H9 (cell line): ENCODE data around the gene OR8B3. TPM values are rescaled to one million over a fixed set of nuclear protein-coding genes. Genes with fewer than 3 reads are reported as not detected.

ENCODE experiments used
- DNase-seq: peaks from one replicate; pipeline ENCODE4 v3.0.0-alpha.2; 2017
- H2AFZ ChIP-seq: one replicate; pipeline ENCODE4 v1.6.1; 2013; ENCODE audit warnings: mild to moderate bottlenecking, low read length, control low read depth, moderate library complexity
- H2AK5ac ChIP-seq: 2 replicates; pipeline ENCODE4 v1.6.1; 2013; ENCODE audit warnings: low read length, control low read depth, mixed read lengths; ENCODE audit not compliant: insufficient read length
- H2BK120ac ChIP-seq: one replicate; pipeline ENCODE4 v1.6.1; 2013; ENCODE audit warnings: low read depth, mild to moderate bottlenecking, low read length, control low read depth, inconsistent platforms; ENCODE audit not compliant: poor library complexity, severe bottlenecking
- H2BK12ac ChIP-seq: 2 replicates; pipeline ENCODE4 v1.6.1; 2013; ENCODE audit warnings: low read length, control low read depth, mixed read lengths, low read depth; ENCODE audit not compliant: insufficient read length
- H2BK15ac ChIP-seq: 2 replicates; pipeline ENCODE4 v1.6.1; 2013; ENCODE audit warnings: low read depth, low read length, control low read depth
- H2BK20ac ChIP-seq: one replicate; pipeline ENCODE4 v1.6.1; 2013; ENCODE audit warnings: low read depth, mild to moderate bottlenecking, low read length, control low read depth, inconsistent platforms; ENCODE audit not compliant: poor library complexity, severe bottlenecking
- H2BK5ac ChIP-seq: 2 replicates; pipeline ENCODE4 v1.6.1; 2013; ENCODE audit warnings: low read length, control low read depth, mixed read lengths; ENCODE audit not compliant: insufficient read length
- H3K14ac ChIP-seq: 2 replicates; pipeline ENCODE4 v1.6.1; 2013; ENCODE audit warnings: low read length, control low read depth; ENCODE audit not compliant: insufficient read depth
- H3K18ac ChIP-seq: 2 replicates; pipeline ENCODE4 v1.6.1; 2013; ENCODE audit warnings: low read depth, mild to moderate bottlenecking, mixed read lengths, low read length, control low read depth; ENCODE audit not compliant: insufficient read length
- H3K23ac ChIP-seq: 2 replicates; pipeline ENCODE4 v1.6.1; 2013; ENCODE audit warnings: low read length, control low read depth, mixed read lengths, low read depth; ENCODE audit not compliant: insufficient read length
- H3K23me2 ChIP-seq: 2 replicates; pipeline ENCODE4 v1.6.1; 2013; ENCODE audit warnings: low read depth, mild to moderate bottlenecking, mixed read lengths, low read length, control low read depth; ENCODE audit not compliant: insufficient read length, poor library complexity, severe bottlenecking
- H3K27ac ChIP-seq: 2 replicates; pipeline ENCODE4 v1.5.1; 2013; ENCODE audit warnings: low read length, control low read depth, mixed read lengths, low read depth; ENCODE audit not compliant: insufficient read length
- H3K27me3 ChIP-seq: 2 replicates; pipeline ENCODE4 v1.6.1; 2013; ENCODE audit warnings: low read length, control low read depth, inconsistent platforms; ENCODE audit not compliant: insufficient read depth
- H3K4ac ChIP-seq: 2 replicates; pipeline ENCODE4 v1.6.1; 2013; ENCODE audit warnings: low read depth, mild to moderate bottlenecking, control low read depth, inconsistent platforms, low read length, moderate library complexity
- H3K4me1 ChIP-seq: 2 replicates; pipeline ENCODE4 v1.6.1; 2013; ENCODE audit warnings: low read length, control low read depth, inconsistent platforms; ENCODE audit not compliant: insufficient read depth
- H3K4me2 ChIP-seq: 2 replicates; pipeline ENCODE4 v1.6.1; 2013; ENCODE audit warnings: low read length, control low read depth, mixed read lengths; ENCODE audit not compliant: insufficient read length, insufficient read depth
- H3K56ac ChIP-seq: 2 replicates; pipeline ENCODE4 v1.6.1; 2013; ENCODE audit warnings: low read depth, mild to moderate bottlenecking, mixed read lengths, low read length, control low read depth; ENCODE audit not compliant: insufficient read length
- H3K79me1 ChIP-seq: 2 replicates; pipeline ENCODE4 v1.6.1; 2013; ENCODE audit warnings: low read depth, mild to moderate bottlenecking, moderate library complexity, low read length, control low read depth, inconsistent platforms; ENCODE audit not compliant: insufficient read depth, poor library complexity, severe bottlenecking
- H3K79me2 ChIP-seq: 2 replicates; pipeline ENCODE4 v1.6.1; 2013; ENCODE audit warnings: low read length, control low read depth, inconsistent platforms; ENCODE audit not compliant: insufficient read depth
- H3K9ac ChIP-seq: 2 replicates; pipeline ENCODE4 v1.6.1; 2013; ENCODE audit warnings: low read length, control low read depth, mixed read lengths; ENCODE audit not compliant: insufficient read length; ENCODE audit errors: extremely low read depth
- H3K9me3 ChIP-seq: one replicate; pipeline ENCODE4 v1.6.1; 2013; ENCODE audit warnings: low read depth, low read length, inconsistent platforms; ENCODE audit not compliant: control insufficient read depth
- H3T11ph ChIP-seq: one replicate; pipeline ENCODE4 v1.6.1; 2013; ENCODE audit warnings: mild to moderate bottlenecking, low read length, control low read depth, inconsistent platforms
- H4K20me1 ChIP-seq: one replicate; pipeline ENCODE4 v1.6.1; 2013; ENCODE audit not compliant: control insufficient read depth, insufficient read length, insufficient read depth
- H4K5ac ChIP-seq: 2 replicates; pipeline ENCODE4 v1.6.1; 2013; ENCODE audit warnings: low read depth, mild to moderate bottlenecking, mixed read lengths, low read length, control low read depth; ENCODE audit not compliant: insufficient read length
- H4K8ac ChIP-seq: replicated peaks from 2 replicates; pipeline ENCODE4 v1.6.1; 2013; ENCODE audit warnings: low read length, control low read depth, mixed read lengths, low read depth; ENCODE audit not compliant: insufficient read length
- H4K91ac ChIP-seq: 2 replicates; pipeline ENCODE4 v1.6.1; 2013; ENCODE audit warnings: low read depth, mild to moderate bottlenecking, moderate library complexity, mixed read lengths, low read length, control low read depth; ENCODE audit not compliant: insufficient read length
- H3K27ac Mint-ChIP-seq, 3 experiments: 2 replicates in 2 of 3; 3 replicates in 1 of 3; pipeline ENCODE4 v1.8.0; 2020 to 2021; ENCODE audit warnings: mixed read lengths in 3 of 3, mild to moderate bottlenecking in 1 of 3, moderate library complexity in 1 of 3
- H3K27me3 Mint-ChIP-seq: 2 replicates; pipeline ENCODE4 v1.8.0; 2021; ENCODE audit warnings: low read depth, mild to moderate bottlenecking, moderate library complexity, mixed read lengths
- H3K36me3 Mint-ChIP-seq, 3 experiments: 2 replicates in 2 of 3; 3 replicates in 1 of 3; pipeline ENCODE4 v1.8.0; 2020 to 2021; ENCODE audit warnings: low read depth in 3 of 3, mixed read lengths in 3 of 3; ENCODE audit not compliant: insufficient read depth in 1 of 3
- H3K4me1 Mint-ChIP-seq, 2 experiments: 2 replicates each; pipeline ENCODE4 v1.8.0; 2020; ENCODE audit warnings: mixed read lengths in 2 of 2
- H3K4me3 Mint-ChIP-seq, 2 experiments: 2 replicates in 1 of 2; 3 replicates in 1 of 2; pipeline ENCODE4 v1.8.0; 2020 to 2021; ENCODE audit warnings: mild to moderate bottlenecking in 2 of 2, mixed read lengths in 2 of 2, moderate library complexity in 1 of 2
- H3K9me3 Mint-ChIP-seq, 2 experiments: 2 replicates in 1 of 2; 3 replicates in 1 of 2; pipeline ENCODE4 v1.8.0; 2020; ENCODE audit warnings: mild to moderate bottlenecking in 2 of 2, mixed read lengths in 2 of 2, moderate library complexity in 1 of 2
- WGBS: extraction: QIAGEN DNeasy Blood & Tissue Kit; methylation state at CpG from one replicate; pipeline ENCODE4 v1.1.7; 2013; ENCODE audit warnings: missing lambda C conversion rate, low lambda C conversion rate, mixed read lengths; ENCODE audit not compliant: insufficient read length; ENCODE audit errors: extremely low coverage; 5-methylcytosine and 5-hydroxymethylcytosine counted together
- total RNA-seq: library from RNA; stranded (reverse); gene quantifications from 2 replicates; pipeline ENCODE4 v1.2.1, GENCODE V29; 2021
- TF ChIP-seq, protein P1 (sequence below): fragments of 200-600 bp; sonication (generic); conservative IDR thresholded peaks from 3 replicates; pipeline ENCODE4 v1.8.0; 2021; ENCODE audit warnings: antibody characterized with exemption, mild to moderate bottlenecking

OR8B3 gene
- total RNA-seq, 1 experiment from 2014 or later, result not detected

GRCh38 chr11:124446916-124447315, 48.1 kb upstream of the OR8B3 start:
- H3K79me2 ChIP-seq, result no peaks in the 10 kb centered on the region
- no peak overlapping the region for H3K27ac Mint-ChIP-seq
- H2AK5ac ChIP-seq, result no peak overlapping the region
- H3K27me3 ChIP-seq, result no peaks in the 10 kb centered on the region
- H3K4me1 Mint-ChIP-seq, result no peaks in the 10 kb centered on the region
- no peak overlapping the region for H3K18ac ChIP-seq
- no peak for DNase-seq
- H4K8ac ChIP-seq, result no peak overlapping the region
- no peak overlapping the region for H3K9ac ChIP-seq
- H2AFZ ChIP-seq, result no peak overlapping the region
- no peaks in the 10 kb centered on the region for H3K79me1 ChIP-seq
- H3K4me3 Mint-ChIP-seq, result no peak overlapping the region
- no peak overlapping the region for H3K23ac ChIP-seq
- no peak overlapping the region for H2BK15ac ChIP-seq
- H3K9me3 ChIP-seq, result no peaks in the 10 kb centered on the region
- no peak overlapping the region for H2BK12ac ChIP-seq
- H3K9me3 Mint-ChIP-seq, result no peaks in the 10 kb centered on the region
- no peaks in the 10 kb centered on the region for H4K20me1 ChIP-seq
- H3K4ac ChIP-seq, result no peak overlapping the region
- no peaks in the 10 kb centered on the region; the same call in 1 of the 2 replicates for H3K27me3 Mint-ChIP-seq
- no peak overlapping the region for H2BK5ac ChIP-seq
- H3K56ac ChIP-seq, result no peak overlapping the region
- H3K36me3 Mint-ChIP-seq, result no peaks in the 10 kb centered on the region
- H3K4me2 ChIP-seq, result no peak overlapping the region
- no peak overlapping the region for H2BK20ac ChIP-seq
- H3K27ac ChIP-seq, result no peak overlapping the region
- H3K23me2 ChIP-seq, result no peaks in the 10 kb centered on the region
- H3T11ph ChIP-seq, result no peak overlapping the region
- no peak overlapping the region for H3K14ac ChIP-seq
- TF ChIP-seq, protein P1, sequence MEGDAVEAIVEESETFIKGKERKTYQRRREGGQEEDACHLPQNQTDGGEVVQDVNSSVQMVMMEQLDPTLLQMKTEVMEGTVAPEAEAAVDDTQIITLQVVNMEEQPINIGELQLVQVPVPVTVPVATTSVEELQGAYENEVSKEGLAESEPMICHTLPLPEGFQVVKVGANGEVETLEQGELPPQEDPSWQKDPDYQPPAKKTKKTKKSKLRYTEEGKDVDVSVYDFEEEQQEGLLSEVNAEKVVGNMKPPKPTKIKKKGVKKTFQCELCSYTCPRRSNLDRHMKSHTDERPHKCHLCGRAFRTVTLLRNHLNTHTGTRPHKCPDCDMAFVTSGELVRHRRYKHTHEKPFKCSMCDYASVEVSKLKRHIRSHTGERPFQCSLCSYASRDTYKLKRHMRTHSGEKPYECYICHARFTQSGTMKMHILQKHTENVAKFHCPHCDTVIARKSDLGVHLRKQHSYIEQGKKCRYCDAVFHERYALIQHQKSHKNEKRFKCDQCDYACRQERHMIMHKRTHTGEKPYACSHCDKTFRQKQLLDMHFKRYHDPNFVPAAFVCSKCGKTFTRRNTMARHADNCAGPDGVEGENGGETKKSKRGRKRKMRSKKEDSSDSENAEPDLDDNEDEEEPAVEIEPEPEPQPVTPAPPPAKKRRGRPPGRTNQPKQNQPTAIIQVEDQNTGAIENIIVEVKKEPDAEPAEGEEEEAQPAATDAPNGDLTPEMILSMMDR, result no peak
- no peak overlapping the region for H2BK120ac ChIP-seq
- WGBS, result 100% methylated on average over 1 of the region's 1 CpG
- no peak overlapping the region for H4K91ac ChIP-seq
- no peak overlapping the region for H4K5ac ChIP-seq
- no peaks in the 10 kb centered on the region for H3K4me1 ChIP-seq
